ENCODE data around the gene DISP3.

GRCh38 chr1:11434926-11435325 is 44.0 kb upstream of the DISP3 start:
- TF ChIP-seq CTCF (IDR thresholded peaks at IDR 0.05; ENCODE audit: low read depth, low read length) (no peak), MYC (IDR thresholded peaks at IDR 0.05; ENCODE audit: low read depth, low read length) (no peak), POLR2A (IDR thresholded peaks at IDR 0.05; ENCODE audit: extremely low read depth, insufficient read length) (no peak)
- TF ChIP-seq, protein P1, sequence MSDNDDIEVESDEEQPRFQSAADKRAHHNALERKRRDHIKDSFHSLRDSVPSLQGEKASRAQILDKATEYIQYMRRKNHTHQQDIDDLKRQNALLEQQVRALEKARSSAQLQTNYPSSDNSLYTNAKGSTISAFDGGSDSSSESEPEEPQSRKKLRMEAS (IDR thresholded peaks at IDR 0.05; ENCODE audit: low read depth, low read length) = no peak

All from NB4 (cell line).